ENCODE results near the gene DDX4.
A peak's percentile ranks its signal among the peaks of the same experiment; 100 is the strongest.
"Not testable (repeated sequence)": the region's sequence is repeated elsewhere in the genome, so short reads cannot be mapped to it uniquely, and the experiment has no call there.

DDX4 gene

GRCh38 chr5:55737793-55738192 is at the start of gene DDX4:
Gene DDX4, plus strand, starts transcription at chr5:55738061. Its CDS starts 903 bp downstream, at chr5:55738964.
- no peak for DNase-seq

- no peak for DNase-seq
Measured at GRCh38 chr5:55691265-55692105, 46.4 kb upstream of the DDX4 start.

GRCh38 chr5:55692106-55692417 is 45.8 kb upstream of the DDX4 start:
- DNase-seq: no peak

- no peak for DNase-seq
Measured at GRCh38 chr5:55692509-55692908, 45.4 kb upstream of the DDX4 start.

GRCh38 chr5:55694152-55694830 is 43.6 kb upstream of the DDX4 start:
- no peak for DNase-seq

- DNase-seq: not testable (repeated sequence)
Measured at GRCh38 chr5:55696704-55697103, 41.2 kb upstream of the DDX4 start.

- no peak for DNase-seq
Measured at GRCh38 chr5:55699041-55699688, 38.7 kb upstream of the DDX4 start.

GRCh38 chr5:55700745-55701144 is 37.1 kb upstream of the DDX4 start:
- no peak for DNase-seq

- no peak for DNase-seq
Measured at GRCh38 chr5:55701462-55702103, 36.3 kb upstream of the DDX4 start.

- DNase-seq: no peak
Measured at GRCh38 chr5:55702598-55703345, 35.1 kb upstream of the DDX4 start.

GRCh38 chr5:55706230-55706629 is 31.6 kb upstream of the DDX4 start:
- DNase-seq: no peak

- DNase-seq: no peak
Measured at GRCh38 chr5:55708732-55709131, 29.1 kb upstream of the DDX4 start.

GRCh38 chr5:55711507-55712022 is 26.3 kb upstream of the DDX4 start:
- no peak for DNase-seq

- peak; percentile 86 for DNase-seq
Measured at GRCh38 chr5:55712023-55712859, 25.6 kb upstream of the DDX4 start, which contains the start of gene SLC38A9. Gene SLC38A9, minus strand, starts transcription at chr5:55712324. Its CDS starts 14,366 bp downstream, at chr5:55697958.

GRCh38 chr5:55713871-55714270 is 24.0 kb upstream of the DDX4 start:
- no peak for DNase-seq

- DNase-seq: no peak
Measured at GRCh38 chr5:55714339-55714738, 23.5 kb upstream of the DDX4 start.

GRCh38 chr5:55714749-55715148 is 23.1 kb upstream of the DDX4 start:
- no peak for DNase-seq

GRCh38 chr5:55715519-55716078 is 22.3 kb upstream of the DDX4 start:
- no peak for DNase-seq

- not testable (repeated sequence) for DNase-seq
Measured at GRCh38 chr5:55719026-55719425, 18.8 kb upstream of the DDX4 start.

- no peak for DNase-seq
Measured at GRCh38 chr5:55720188-55720703, 17.6 kb upstream of the DDX4 start.

GRCh38 chr5:55724281-55724680 is 13.6 kb upstream of the DDX4 start:
- no peak for DNase-seq
